ENCODE data around the gene CYP4A22.
"Not testable (repeated sequence)": the region's sequence is repeated elsewhere in the genome, so short reads cannot be mapped to it uniquely, and the experiment has no call there.

DNA sequence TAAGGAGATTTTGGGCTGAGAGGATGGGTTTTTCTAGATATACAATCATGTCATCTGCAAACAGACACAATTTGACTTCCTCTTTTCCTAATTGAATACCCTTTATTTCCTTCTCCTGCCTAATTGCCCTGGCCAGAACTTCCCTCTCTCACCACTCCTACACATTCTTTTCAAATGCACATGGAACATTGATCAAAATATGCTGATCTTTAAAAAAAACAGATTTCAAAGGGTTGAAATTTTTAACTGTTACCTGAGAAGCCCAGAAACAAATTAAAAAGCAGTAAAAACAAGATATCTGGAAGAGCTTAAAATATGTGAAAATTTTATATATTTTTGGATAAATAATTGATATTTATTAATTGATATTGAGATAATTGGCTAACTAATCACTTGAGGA lies 12.4 kb upstream of the CYP4A22 start:
- TF ChIP-seq, protein P1, sequence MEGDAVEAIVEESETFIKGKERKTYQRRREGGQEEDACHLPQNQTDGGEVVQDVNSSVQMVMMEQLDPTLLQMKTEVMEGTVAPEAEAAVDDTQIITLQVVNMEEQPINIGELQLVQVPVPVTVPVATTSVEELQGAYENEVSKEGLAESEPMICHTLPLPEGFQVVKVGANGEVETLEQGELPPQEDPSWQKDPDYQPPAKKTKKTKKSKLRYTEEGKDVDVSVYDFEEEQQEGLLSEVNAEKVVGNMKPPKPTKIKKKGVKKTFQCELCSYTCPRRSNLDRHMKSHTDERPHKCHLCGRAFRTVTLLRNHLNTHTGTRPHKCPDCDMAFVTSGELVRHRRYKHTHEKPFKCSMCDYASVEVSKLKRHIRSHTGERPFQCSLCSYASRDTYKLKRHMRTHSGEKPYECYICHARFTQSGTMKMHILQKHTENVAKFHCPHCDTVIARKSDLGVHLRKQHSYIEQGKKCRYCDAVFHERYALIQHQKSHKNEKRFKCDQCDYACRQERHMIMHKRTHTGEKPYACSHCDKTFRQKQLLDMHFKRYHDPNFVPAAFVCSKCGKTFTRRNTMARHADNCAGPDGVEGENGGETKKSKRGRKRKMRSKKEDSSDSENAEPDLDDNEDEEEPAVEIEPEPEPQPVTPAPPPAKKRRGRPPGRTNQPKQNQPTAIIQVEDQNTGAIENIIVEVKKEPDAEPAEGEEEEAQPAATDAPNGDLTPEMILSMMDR (IDR thresholded peaks at IDR 0.05): not testable (repeated sequence)
- not testable (repeated sequence) for TF ChIP-seq POLR2A (IDR thresholded peaks at IDR 0.05)
